ENCODE results near the gene TMEM178B. TPM values are rescaled to one million over a fixed set of nuclear protein-coding genes. Genes with fewer than 3 reads are reported as not detected.
"Not testable (repeated sequence)": the region's sequence is repeated elsewhere in the genome, so short reads cannot be mapped to it uniquely, and the experiment has no call there.

Gene TMEM178B
- total and polyA plus RNA-seq, 7 donors = 0.16 to 4.7 (median 1.4) TPM; not detected in 2

- no peak overlapping the region for H3K4me3 ChIP-seq
- H3K36me3 ChIP-seq = no peaks in the 10 kb centered on the region
- intact Hi-C loops (cut with DNase I) = no loop called here
- no peaks in the 10 kb centered on the region for H3K9me3 ChIP-seq
- no peak overlapping the region for H3K27ac ChIP-seq
- H3K27me3 ChIP-seq = no peaks in the 10 kb centered on the region
- WGBS, 2 donors = 65 to 72% methylated on average over 2 of the region's 2 CpGs
- no peak for TF ChIP-seq POLR2A (IDR thresholded peaks at IDR 0.05)
- no peak for TF ChIP-seq POLR2AphosphoS5 (IDR thresholded peaks at IDR 0.05)
- TF ChIP-seq EP300 (IDR thresholded peaks at IDR 0.05) = no peak
- no peak for TF ChIP-seq CTCF (IDR thresholded peaks at IDR 0.05)
- no peak for DNase-seq
- H3K4me1 ChIP-seq = no peaks in the 10 kb centered on the region
Observed at GRCh38 chr7:141400356-141400755, 326.5 kb downstream of the TMEM178B start.

- Histone ChIP-seq H3K27me3 (no peaks in the 10 kb centered on the region), H3K4me3 (no peak overlapping the region), H3K27ac (no peak overlapping the region), H3K36me3 (no peaks in the 10 kb centered on the region), H3K9me3 (no peaks in the 10 kb centered on the region), H3K4me1 (no peaks in the 10 kb centered on the region)
- intact Hi-C loops (cut with DNase I) = no loop called here
- WGBS, 2 donors = 75 to 84% methylated on average over 9 of the region's 9 CpGs
- no peak for TF ChIP-seq POLR2A (IDR thresholded peaks at IDR 0.05)
- TF ChIP-seq CTCF (IDR thresholded peaks at IDR 0.05) = no peak
- TF ChIP-seq POLR2AphosphoS5 (IDR thresholded peaks at IDR 0.05) = no peak
- TF ChIP-seq EP300 (IDR thresholded peaks at IDR 0.05) = no peak
- no peak for DNase-seq
Observed at GRCh38 chr7:141402277-141402996, 328.6 kb downstream of the TMEM178B start.

- H3K27ac ChIP-seq; H3K9me3 ChIP-seq; DNase-seq; H3K27me3 ChIP-seq; H3K4me3 ChIP-seq; H3K36me3 ChIP-seq; intact Hi-C loops (cut with DNase I); H3K4me1 ChIP-seq: not testable (repeated sequence)
- whole genome bisulfite sequencing, 2 donors = 71 to 84% methylated on average over 11 of the region's 11 CpGs
Observed at GRCh38 chr7:141403846-141404245, 330.0 kb downstream of the TMEM178B start.

GRCh38 chr7:141406347-141406746 is 332.5 kb downstream of the TMEM178B start:
- no peak for DNase-seq
- no peak overlapping the region for H3K4me3 ChIP-seq
- H3K36me3 ChIP-seq = no peaks in the 10 kb centered on the region
- intact Hi-C loops (cut with DNase I) = no loop called here
- no peaks in the 10 kb centered on the region for H3K27me3 ChIP-seq
- no peaks in the 10 kb centered on the region for H3K9me3 ChIP-seq
- H3K4me1 ChIP-seq = no peaks in the 10 kb centered on the region
- H3K27ac ChIP-seq = no peak overlapping the region
- no peak for TF ChIP-seq CTCF (IDR thresholded peaks at IDR 0.05)
- no peak for TF ChIP-seq POLR2A (IDR thresholded peaks at IDR 0.05)
- no peak for TF ChIP-seq POLR2AphosphoS5 (IDR thresholded peaks at IDR 0.05)
- no peak for TF ChIP-seq EP300 (IDR thresholded peaks at IDR 0.05)

GRCh38 chr7:141407893-141408292 is 334.0 kb downstream of the TMEM178B start:
- no peaks in the 10 kb centered on the region for H3K9me3 ChIP-seq
- TF ChIP-seq CTCF (IDR thresholded peaks at IDR 0.05) = no peak
- no peak for TF ChIP-seq POLR2A (IDR thresholded peaks at IDR 0.05)
- no peak for TF ChIP-seq EP300 (IDR thresholded peaks at IDR 0.05)
- TF ChIP-seq POLR2AphosphoS5 (IDR thresholded peaks at IDR 0.05) = no peak
- H3K36me3 ChIP-seq = no peaks in the 10 kb centered on the region
- no peaks in the 10 kb centered on the region for H3K27me3 ChIP-seq
- WGBS, 2 donors = 81 to 85% methylated on average over 3 of the region's 3 CpGs
- H3K4me1 ChIP-seq = no peaks in the 10 kb centered on the region
- intact Hi-C loops (cut with DNase I) = no loop called here
- no peak for DNase-seq
- no peak overlapping the region for H3K27ac ChIP-seq
- no peak overlapping the region for H3K4me3 ChIP-seq

Data from sigmoid colon (tissue), 7 donors.